ENCODE data around the gene GINS1.

GINS1 gene

DNA sequence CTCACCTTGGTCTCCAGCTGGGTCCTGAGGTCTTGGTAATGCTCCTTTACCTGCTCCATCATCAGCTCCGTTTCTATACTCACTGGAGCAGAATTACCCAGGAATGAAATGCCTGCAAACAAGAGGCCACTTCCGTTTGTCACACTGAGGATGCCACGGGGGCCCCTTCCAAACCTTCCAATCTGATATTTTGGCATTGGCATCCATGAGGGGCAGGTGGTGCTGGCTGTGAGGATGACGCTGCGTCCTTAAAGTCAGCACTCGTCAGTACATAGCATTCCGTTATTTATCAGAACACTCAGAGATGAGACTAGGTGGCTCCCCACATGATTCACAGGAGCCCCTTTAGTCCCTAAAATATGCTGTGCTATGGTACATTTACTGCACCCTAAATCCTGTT, 72.7 kb downstream of the GINS1 start:
- Histone ChIP-seq H3K36me3 (ENCODE audit: insufficient read depth, insufficient read length, low read length) (peaks cover 77% of the 10 kb centered on the region), H3K9me3 (ENCODE audit: insufficient read depth, low read length) (no peaks in the 10 kb centered on the region), H3K27me3 (ENCODE audit: insufficient read depth, insufficient read length) (no peaks in the 10 kb centered on the region), H3K9ac (ENCODE audit: insufficient read length, low read depth) (no peak overlapping the region), H3K4me1 (ENCODE audit: insufficient read depth, insufficient read length) (no peaks in the 10 kb centered on the region), H3K4me3 (ENCODE audit: insufficient read length, low read depth) (no peak overlapping the region)
- TF ChIP-seq SUZ12 (IDR thresholded peaks at IDR 0.05; ENCODE audit: extremely low read depth, insufficient read depth, insufficient read length), result no peak
- no peak for TF ChIP-seq ZNF274 (IDR thresholded peaks at IDR 0.05; ENCODE audit: low read depth, low read length)
- no peak for TF ChIP-seq YY1 (IDR thresholded peaks at IDR 0.05; ENCODE audit: insufficient read depth, insufficient read length)
- DNase-seq (ENCODE audit: low read depth, low spot score), result no peak

- H3K9ac ChIP-seq (ENCODE audit: insufficient read length, low read depth), result no peak overlapping the region
- peaks cover 81% of the 10 kb centered on the region for H3K36me3 ChIP-seq (ENCODE audit: insufficient read depth, insufficient read length, low read length)
- H3K4me1 ChIP-seq (ENCODE audit: insufficient read depth, insufficient read length), result no peaks in the 10 kb centered on the region
- no peak overlapping the region for H3K4me3 ChIP-seq (ENCODE audit: insufficient read length, low read depth)
- H3K27me3 ChIP-seq (ENCODE audit: insufficient read depth, insufficient read length), result no peaks in the 10 kb centered on the region
- TF ChIP-seq SUZ12 (IDR thresholded peaks at IDR 0.05; ENCODE audit: extremely low read depth, insufficient read depth, insufficient read length) (no peak), ZNF274 (IDR thresholded peaks at IDR 0.05; ENCODE audit: low read depth, low read length) (no peak), YY1 (IDR thresholded peaks at IDR 0.05; ENCODE audit: insufficient read depth, insufficient read length) (no peak)
- H3K9me3 ChIP-seq (ENCODE audit: insufficient read depth, low read length), result no peaks in the 10 kb centered on the region
- no peak for DNase-seq (ENCODE audit: low read depth, low spot score)
These were observed 73.3 kb downstream of the GINS1 start for GRCh38 chr20:25480797-25481196.

- no peaks in the 10 kb centered on the region for H3K4me1 ChIP-seq (ENCODE audit: insufficient read depth, insufficient read length)
- H3K27me3 ChIP-seq (ENCODE audit: insufficient read depth, insufficient read length), result no peaks in the 10 kb centered on the region
- H3K9ac ChIP-seq (ENCODE audit: insufficient read length, low read depth), result no peak overlapping the region
- TF ChIP-seq ZNF274 (IDR thresholded peaks at IDR 0.05; ENCODE audit: low read depth, low read length) (no peak), YY1 (IDR thresholded peaks at IDR 0.05; ENCODE audit: insufficient read depth, insufficient read length) (no peak), SUZ12 (IDR thresholded peaks at IDR 0.05; ENCODE audit: extremely low read depth, insufficient read depth, insufficient read length) (no peak)
- no peak for DNase-seq (ENCODE audit: low read depth, low spot score)
- H3K4me3 ChIP-seq (ENCODE audit: insufficient read length, low read depth), result no peak overlapping the region
- peaks cover 77% of the 10 kb centered on the region for H3K36me3 ChIP-seq (ENCODE audit: insufficient read depth, insufficient read length, low read length)
- no peaks in the 10 kb centered on the region for H3K9me3 ChIP-seq (ENCODE audit: insufficient read depth, low read length)
These were observed 73.9 kb downstream of the GINS1 start for GRCh38 chr20:25481235-25481917.

DNA sequence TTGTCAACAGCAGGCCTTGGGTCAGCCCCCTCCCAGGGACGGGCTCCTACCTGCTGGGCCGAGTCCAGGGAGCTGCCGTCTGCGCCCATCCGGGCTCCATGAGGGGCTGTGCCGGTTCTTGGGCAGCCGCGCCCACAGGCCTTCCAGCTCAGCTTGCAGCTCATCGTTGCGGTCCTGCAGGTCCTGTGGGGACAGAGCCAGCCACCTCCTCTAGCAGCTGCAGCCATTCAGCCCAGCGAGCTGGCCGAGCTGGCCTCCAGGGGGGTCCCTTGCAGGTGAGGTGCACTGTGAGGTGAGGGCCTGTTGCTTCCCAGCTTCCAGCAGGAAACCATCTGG, 74.4 kb downstream of the GINS1 start:
- Histone ChIP-seq H3K4me1 (ENCODE audit: insufficient read depth, insufficient read length) (no peaks in the 10 kb centered on the region), H3K9ac (ENCODE audit: insufficient read length, low read depth) (no peak overlapping the region), H3K4me3 (ENCODE audit: insufficient read length, low read depth) (no peak overlapping the region), H3K27me3 (ENCODE audit: insufficient read depth, insufficient read length) (no peaks in the 10 kb centered on the region), H3K9me3 (ENCODE audit: insufficient read depth, low read length) (no peaks in the 10 kb centered on the region), H3K36me3 (ENCODE audit: insufficient read depth, insufficient read length, low read length) (peaks cover 73% of the 10 kb centered on the region)
- TF ChIP-seq ZNF274 (IDR thresholded peaks at IDR 0.05; ENCODE audit: low read depth, low read length) (no peak), YY1 (IDR thresholded peaks at IDR 0.05; ENCODE audit: insufficient read depth, insufficient read length) (no peak), SUZ12 (IDR thresholded peaks at IDR 0.05; ENCODE audit: extremely low read depth, insufficient read depth, insufficient read length) (no peak)
- no peak for DNase-seq (ENCODE audit: low read depth, low spot score)

DNA sequence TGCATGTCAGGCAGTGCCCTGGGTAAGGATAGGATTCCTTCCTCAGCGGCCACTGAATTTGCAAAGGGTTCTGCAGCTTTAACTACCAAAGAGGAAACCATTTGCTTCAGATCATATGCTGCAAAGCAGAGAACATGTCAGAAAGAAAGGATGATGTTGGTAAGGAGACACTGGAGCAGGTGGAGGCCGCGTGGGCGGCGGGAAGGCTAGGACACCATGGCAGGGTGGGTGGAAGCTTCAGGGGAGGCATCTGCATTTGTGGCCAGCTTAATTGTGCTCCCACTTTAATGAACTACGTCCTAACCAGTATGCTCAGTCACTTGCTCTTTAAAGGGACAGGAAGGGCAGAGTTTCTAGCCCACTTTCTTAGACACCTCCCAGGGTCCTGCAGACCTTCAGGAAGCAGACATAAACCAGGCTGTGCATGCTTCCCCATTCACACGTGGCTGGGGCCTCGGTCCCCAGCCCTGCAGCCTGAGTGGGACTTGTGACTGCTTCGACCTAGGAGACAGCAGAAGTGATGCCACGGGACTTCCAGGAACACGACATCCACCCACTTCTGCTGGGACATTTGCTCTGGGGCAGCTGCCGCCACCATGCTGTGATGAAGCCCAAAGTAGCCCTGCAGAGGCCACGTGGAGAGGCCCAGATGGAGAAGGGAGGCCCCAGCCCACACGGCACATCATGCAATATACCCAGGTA, 76.1 kb downstream of the GINS1 start:
- H3K36me3 ChIP-seq (ENCODE audit: insufficient read depth, insufficient read length, low read length), result peaks cover 68% of the 10 kb centered on the region
- no peaks in the 10 kb centered on the region for H3K9me3 ChIP-seq (ENCODE audit: insufficient read depth, low read length)

DNA sequence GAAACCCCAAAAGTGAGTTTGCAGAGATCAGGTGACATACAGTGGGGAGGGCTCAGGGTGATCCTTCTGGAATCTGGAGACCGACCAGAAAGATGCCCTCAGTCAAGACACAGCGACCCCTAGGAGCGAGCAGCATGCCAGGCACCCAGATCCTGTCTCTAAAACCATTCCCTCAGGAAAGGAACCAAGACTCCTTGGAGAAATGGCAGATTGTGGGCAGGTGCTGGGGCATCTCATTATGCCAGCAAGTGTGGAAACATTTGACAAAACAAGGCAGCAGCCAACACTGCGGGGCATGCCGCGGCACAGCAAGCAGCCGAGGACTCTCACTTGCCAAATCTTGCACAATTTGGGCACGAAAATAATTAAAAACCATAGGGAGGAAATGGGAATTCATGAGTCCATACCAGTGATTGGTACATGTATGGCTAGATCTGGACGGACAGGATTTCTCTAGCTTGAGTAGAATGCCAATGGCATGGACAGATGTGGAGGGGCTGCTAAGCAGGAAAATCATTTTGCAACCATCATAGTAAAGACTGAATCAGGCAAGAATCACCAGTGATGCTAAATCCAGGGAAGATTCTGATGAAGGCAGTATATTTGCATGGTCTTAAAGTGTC, 76.9 kb downstream of the GINS1 start:
- Histone ChIP-seq H3K4me1 (ENCODE audit: insufficient read depth, insufficient read length) (peaks cover 3% of the 10 kb centered on the region), H3K9me3 (ENCODE audit: insufficient read depth, low read length) (no peaks in the 10 kb centered on the region), H3K36me3 (ENCODE audit: insufficient read depth, insufficient read length, low read length) (peaks cover 68% of the 10 kb centered on the region), H3K27me3 (ENCODE audit: insufficient read depth, insufficient read length) (no peaks in the 10 kb centered on the region), H3K4me3 (ENCODE audit: insufficient read length, low read depth) (no peak overlapping the region), H3K9ac (ENCODE audit: insufficient read length, low read depth) (no peak overlapping the region)
- no peak for DNase-seq (ENCODE audit: low read depth, low spot score)
- TF ChIP-seq YY1 (IDR thresholded peaks at IDR 0.05; ENCODE audit: insufficient read depth, insufficient read length) (no peak), ZNF274 (IDR thresholded peaks at IDR 0.05; ENCODE audit: low read depth, low read length) (no peak), SUZ12 (IDR thresholded peaks at IDR 0.05; ENCODE audit: extremely low read depth, insufficient read depth, insufficient read length) (no peak)

More for the DNA sequence above, 76.1 kb downstream of the GINS1 start:
- no peaks in the 10 kb centered on the region for H3K27me3 ChIP-seq (ENCODE audit: insufficient read depth, insufficient read length)
- no peak for TF ChIP-seq ZNF274 (IDR thresholded peaks at IDR 0.05; ENCODE audit: low read depth, low read length)
- no peak for TF ChIP-seq YY1 (IDR thresholded peaks at IDR 0.05; ENCODE audit: insufficient read depth, insufficient read length)
- no peaks in the 10 kb centered on the region for H3K4me1 ChIP-seq (ENCODE audit: insufficient read depth, insufficient read length)
- H3K4me3 ChIP-seq (ENCODE audit: insufficient read length, low read depth), result no peak overlapping the region
- no peak for DNase-seq (ENCODE audit: low read depth, low spot score)
- H3K9ac ChIP-seq (ENCODE audit: insufficient read length, low read depth), result no peak overlapping the region

DNA sequence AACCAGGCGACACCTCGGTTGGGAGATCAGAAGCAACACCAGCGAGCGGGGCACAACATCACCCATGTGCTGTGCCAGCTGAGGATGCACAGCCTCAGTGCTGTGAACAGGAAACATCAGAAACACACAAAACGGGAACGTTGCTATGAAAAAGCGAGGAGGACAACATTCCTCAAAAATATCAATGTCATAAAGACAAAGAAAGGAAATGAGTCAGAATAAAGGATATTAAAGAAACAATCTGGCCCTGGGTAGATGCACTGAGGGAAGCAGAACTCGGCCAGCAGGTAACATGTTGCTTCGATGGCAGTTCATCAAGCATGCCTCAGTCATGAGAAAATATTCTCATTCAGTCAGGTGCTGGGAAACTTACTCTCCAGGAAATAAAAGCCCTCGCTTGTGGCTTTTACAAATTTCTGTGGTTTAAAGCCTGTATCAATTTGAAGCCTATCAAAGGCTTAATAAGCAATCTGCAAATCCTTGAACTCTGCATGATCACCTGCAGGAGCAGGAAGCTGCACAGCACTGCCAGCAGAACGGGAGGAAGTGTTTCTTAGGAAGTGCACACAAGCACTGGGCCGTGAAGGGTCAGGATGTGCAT, 77.5 kb downstream of the GINS1 start:
- Histone ChIP-seq H3K9me3 (ENCODE audit: insufficient read depth, low read length) (no peaks in the 10 kb centered on the region), H3K4me3 (ENCODE audit: insufficient read length, low read depth) (no peak overlapping the region), H3K36me3 (ENCODE audit: insufficient read depth, insufficient read length, low read length) (peaks cover 63% of the 10 kb centered on the region), H3K27me3 (ENCODE audit: insufficient read depth, insufficient read length) (no peaks in the 10 kb centered on the region), H3K4me1 (ENCODE audit: insufficient read depth, insufficient read length) (peaks cover 3% of the 10 kb centered on the region), H3K9ac (ENCODE audit: insufficient read length, low read depth) (no peak overlapping the region)
- TF ChIP-seq SUZ12 (IDR thresholded peaks at IDR 0.05; ENCODE audit: extremely low read depth, insufficient read depth, insufficient read length) (no peak), ZNF274 (IDR thresholded peaks at IDR 0.05; ENCODE audit: low read depth, low read length) (no peak), YY1 (IDR thresholded peaks at IDR 0.05; ENCODE audit: insufficient read depth, insufficient read length) (no peak)
- no peak for DNase-seq (ENCODE audit: low read depth, low spot score)
